ENCODE results near the gene NUDT6. TPM values are rescaled to one million over a fixed set of nuclear protein-coding genes. Genes with fewer than 3 reads are reported as not detected.
"Not testable (repeated sequence)": the region's sequence is repeated elsewhere in the genome, so short reads cannot be mapped to it uniquely, and the experiment has no call there.

NUDT6 gene
- total RNA-seq, 1 donor from 2014 or later = 3.9 TPM

- no peak for TF ChIP-seq CTCF (IDR thresholded peaks at IDR 0.05; ENCODE audit: insufficient read depth, low read length, severe bottlenecking)
- H3K4me3 ChIP-seq (ENCODE audit: low read depth, low read length) = no peak overlapping the region
- no peaks in the 10 kb centered on the region for H3K36me3 ChIP-seq (ENCODE audit: control insufficient read depth, insufficient read depth, low read length)
- no peaks in the 10 kb centered on the region for H3K27me3 ChIP-seq (ENCODE audit: control insufficient read depth, insufficient read depth, low read length)
- FAIRE-seq (no peak), DNase-seq (ENCODE audit: low read depth) (no peak)
Observed at GRCh38 chr4:122851568-122851967, 70.8 kb downstream of the NUDT6 start.

GRCh38 chr4:122849789-122850188 lies 72.6 kb downstream of the NUDT6 start:
- FAIRE-seq; H3K36me3 ChIP-seq (ENCODE audit: control insufficient read depth, insufficient read depth, low read length); H3K27me3 ChIP-seq (ENCODE audit: control insufficient read depth, insufficient read depth, low read length); H3K4me3 ChIP-seq (ENCODE audit: low read depth, low read length); DNase-seq (ENCODE audit: low read depth): not testable (repeated sequence)

GRCh38 chr4:122847931-122848330 lies 74.5 kb downstream of the NUDT6 start:
- Histone ChIP-seq H3K27me3 (ENCODE audit: control insufficient read depth, insufficient read depth, low read length) (no peaks in the 10 kb centered on the region), H3K4me3 (ENCODE audit: low read depth, low read length) (no peak overlapping the region), H3K36me3 (ENCODE audit: control insufficient read depth, insufficient read depth, low read length) (no peaks in the 10 kb centered on the region)
- TF ChIP-seq CTCF (IDR thresholded peaks at IDR 0.05; ENCODE audit: insufficient read depth, low read length, severe bottlenecking) = no peak
- DNase-seq (ENCODE audit: low read depth) = no peak
- FAIRE-seq = no peak

- FAIRE-seq = no peak
- no peak for DNase-seq (ENCODE audit: low read depth)
- no peak for TF ChIP-seq CTCF (IDR thresholded peaks at IDR 0.05; ENCODE audit: insufficient read depth, low read length, severe bottlenecking)
Observed at GRCh38 chr4:122845760-122846159, 76.6 kb downstream of the NUDT6 start.

GRCh38 chr4:122845066-122845465 lies 77.3 kb downstream of the NUDT6 start:
- H3K4me3 ChIP-seq (ENCODE audit: low read depth, low read length) = no peak overlapping the region
- no peaks in the 10 kb centered on the region for H3K27me3 ChIP-seq (ENCODE audit: control insufficient read depth, insufficient read depth, low read length)
- DNase-seq (ENCODE audit: low read depth) (no peak), FAIRE-seq (no peak)
- TF ChIP-seq CTCF (IDR thresholded peaks at IDR 0.05; ENCODE audit: insufficient read depth, low read length, severe bottlenecking) = no peak
- H3K36me3 ChIP-seq (ENCODE audit: control insufficient read depth, insufficient read depth, low read length) = no peaks in the 10 kb centered on the region

More at GRCh38 chr4:122845760-122846159, 76.6 kb downstream of the NUDT6 start:
- H3K36me3 ChIP-seq (ENCODE audit: control insufficient read depth, insufficient read depth, low read length) = no peaks in the 10 kb centered on the region
- H3K4me3 ChIP-seq (ENCODE audit: low read depth, low read length) = no peak overlapping the region
- H3K27me3 ChIP-seq (ENCODE audit: control insufficient read depth, insufficient read depth, low read length) = no peaks in the 10 kb centered on the region

GRCh38 chr4:122844391-122844790 lies 78.0 kb downstream of the NUDT6 start:
- H3K4me3 ChIP-seq (ENCODE audit: low read depth, low read length); FAIRE-seq; DNase-seq (ENCODE audit: low read depth); H3K36me3 ChIP-seq (ENCODE audit: control insufficient read depth, insufficient read depth, low read length); H3K27me3 ChIP-seq (ENCODE audit: control insufficient read depth, insufficient read depth, low read length): not testable (repeated sequence)

- H3K36me3 ChIP-seq (ENCODE audit: control insufficient read depth, insufficient read depth, low read length) = no peaks in the 10 kb centered on the region
- DNase-seq (ENCODE audit: low read depth) (no peak), FAIRE-seq (no peak)
- no peaks in the 10 kb centered on the region for H3K27me3 ChIP-seq (ENCODE audit: control insufficient read depth, insufficient read depth, low read length)
- H3K4me3 ChIP-seq (ENCODE audit: low read depth, low read length) = no peak overlapping the region
- no peak for TF ChIP-seq CTCF (IDR thresholded peaks at IDR 0.05; ENCODE audit: insufficient read depth, low read length, severe bottlenecking)
Observed at GRCh38 chr4:122842984-122843531, 79.3 kb downstream of the NUDT6 start.

Measured in bronchial epithelial cell (primary cell).